ENCODE measurements around the gene HSF4. TPM values are rescaled to one million over a fixed set of nuclear protein-coding genes. Genes with fewer than 3 reads are reported as not detected.

Gene HSF4
- total and polyA plus RNA-seq, 2 donors (not counting 3 experiments of a cell fraction or from before 2014, with no cell fraction given) = 4.8 to 5.5 TPM

GRCh38 chr16:67116388-67117311, 47.9 kb upstream of the HSF4 start:
- no TSS peak for BruUV-seq (replicated peaks)
- Histone ChIP-seq H2AFZ (ENCODE audit: low read depth, low read length) (no peak overlapping the region), H3K4me3 (replicated peaks in 1 of 3; ENCODE audit: insufficient read depth in 1 of 3, low read depth in 1 of 3, low read length in 3 of 3) (no peak overlapping the region), H3K9me3 (replicated peaks; ENCODE audit: control insufficient read depth, insufficient read depth, low read length) (no peaks in the 10 kb centered on the region), H3K9ac (replicated peaks; ENCODE audit: extremely low read depth, insufficient read depth, low read length) (no peak overlapping the region), H3K79me2 (ENCODE audit: control insufficient read depth, insufficient read depth, low read length) (peaks cover 26% of the 10 kb centered on the region), H3K27ac (ENCODE audit: insufficient read depth, low read depth, low read length) (no peak overlapping the region), H4K20me1 (replicated peaks; ENCODE audit: control insufficient read depth, extremely low read depth, insufficient read depth, low read length) (no peaks in the 10 kb centered on the region), H3K9me1 (replicated peaks; ENCODE audit: control insufficient read depth, extremely low read depth, insufficient read depth, low read length) (no peaks in the 10 kb centered on the region), H3K4me1 (ENCODE audit: control insufficient read depth, extremely low read depth, insufficient read depth, low read length) (no peaks in the 10 kb centered on the region), H3K4me2 (ENCODE audit: insufficient read depth, low read length) (no peak overlapping the region), H3K27me3 (ENCODE audit: control insufficient read depth in 2 of 2, insufficient read depth in 2 of 2, low read length in 2 of 2) (no peaks in the 10 kb centered on the region), H3K36me3 (ENCODE audit: control insufficient read depth in 2 of 2, extremely low read depth in 1 of 2, insufficient read depth in 2 of 2, low read length in 2 of 2) (no peaks in the 10 kb centered on the region)
- TF ChIP-seq MYC (IDR thresholded peaks at IDR 0.05; ENCODE audit: low read depth, low read length) (no peak), MAX (IDR thresholded peaks at IDR 0.05; ENCODE audit: insufficient read depth, insufficient read length) (no peak), FOS (IDR thresholded peaks at IDR 0.05; ENCODE audit: borderline replicate concordance, insufficient read depth, low read length) (no peak), CTCF (IDR thresholded peaks at IDR 0.05; ENCODE audit: extremely low read depth in 1 of 2, insufficient read depth in 1 of 2, low read depth in 1 of 2, low read length in 2 of 2) (no peak), POLR2A (IDR thresholded peaks at IDR 0.05; ENCODE audit: low read depth, low read length) (no peak), JUN (IDR thresholded peaks at IDR 0.05; ENCODE audit: borderline replicate concordance, insufficient read depth, insufficient read length, low read depth) (no peak), GATA2 (IDR thresholded peaks at IDR 0.05; ENCODE audit: insufficient read depth, insufficient read length, low read depth, low read length) (no peak), EZH2 (IDR thresholded peaks at IDR 0.05; ENCODE audit: borderline replicate concordance, low read depth, low read length, severe bottlenecking) (no peak), POLR2AphosphoS5 (IDR thresholded peaks at IDR 0.05; ENCODE audit: insufficient read depth, low read depth, low read length) (no peak)
- ChIA-PET POLR2A (interaction anchor here (0.6 kb wide), 1 partner anchor 11 kb away, joined by 5 read pairs; no protein-coding TSS in a partner anchor), CTCF (interaction anchor here (0.7 to 4.1 kb wide), 10 partner anchors 11 to 227 kb away, joined by 3 to 20 read pairs (median 4); no protein-coding TSS in a partner anchor)
- intact Hi-C loops (cut with micrococcal nuclease) (no loop called here), dilution Hi-C loops (cut with MboI; ENCODE audit: extremely low pct_ligation_motif_present, low sequenced_read_pairs) (no loop called here)
- FAIRE-seq = peak; percentile 49
- peak; percentile 26 for DNase-seq (ENCODE audit: low read depth, low spot score)

Measured in endothelial cell of umbilical vein (primary cell).